Fibroblast of villous mesenchyme (primary cell): ENCODE measurements around the gene STAMBPL1. TPM values are rescaled to one million over a fixed set of nuclear protein-coding genes. Genes with fewer than 3 reads are reported as not detected.
A peak's percentile ranks its signal among the peaks of the same experiment; 100 is the strongest.

Experiments used
- DNase-seq: peaks from one replicate; pipeline ENCODE4 v3.0.0-alpha.2; 2010; ENCODE audit warnings: low read depth
- H3K4me3 ChIP-seq: 2 replicates; pipeline ENCODE4 v1.5.1; 2011; ENCODE audit warnings: low read depth, mild to moderate bottlenecking, low read length
- total RNA-seq: library from RNA; depleted of rRNA; stranded (reverse); fragments of >200 nt; gene quantifications from 2 replicates; pipeline ENCODE4 v1.2.3, GENCODE V29; 2012
- TF ChIP-seq, protein P1 (sequence below): IDR thresholded peaks from 2 replicates; pipeline ENCODE4 v1.5.1; 2012; ENCODE audit warnings: low read depth, mild to moderate bottlenecking, low read length; ENCODE audit not compliant: insufficient read depth

Gene STAMBPL1
- total RNA-seq, 1 donor = 98.9 TPM

GRCh38 chr10:88853155-88853881 lies 26.7 kb upstream of the STAMBPL1 start:
- H3K4me3 ChIP-seq = no peak overlapping the region
- DNase-seq = no peak
- TF ChIP-seq, protein P1, sequence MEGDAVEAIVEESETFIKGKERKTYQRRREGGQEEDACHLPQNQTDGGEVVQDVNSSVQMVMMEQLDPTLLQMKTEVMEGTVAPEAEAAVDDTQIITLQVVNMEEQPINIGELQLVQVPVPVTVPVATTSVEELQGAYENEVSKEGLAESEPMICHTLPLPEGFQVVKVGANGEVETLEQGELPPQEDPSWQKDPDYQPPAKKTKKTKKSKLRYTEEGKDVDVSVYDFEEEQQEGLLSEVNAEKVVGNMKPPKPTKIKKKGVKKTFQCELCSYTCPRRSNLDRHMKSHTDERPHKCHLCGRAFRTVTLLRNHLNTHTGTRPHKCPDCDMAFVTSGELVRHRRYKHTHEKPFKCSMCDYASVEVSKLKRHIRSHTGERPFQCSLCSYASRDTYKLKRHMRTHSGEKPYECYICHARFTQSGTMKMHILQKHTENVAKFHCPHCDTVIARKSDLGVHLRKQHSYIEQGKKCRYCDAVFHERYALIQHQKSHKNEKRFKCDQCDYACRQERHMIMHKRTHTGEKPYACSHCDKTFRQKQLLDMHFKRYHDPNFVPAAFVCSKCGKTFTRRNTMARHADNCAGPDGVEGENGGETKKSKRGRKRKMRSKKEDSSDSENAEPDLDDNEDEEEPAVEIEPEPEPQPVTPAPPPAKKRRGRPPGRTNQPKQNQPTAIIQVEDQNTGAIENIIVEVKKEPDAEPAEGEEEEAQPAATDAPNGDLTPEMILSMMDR = no peak

DNA sequence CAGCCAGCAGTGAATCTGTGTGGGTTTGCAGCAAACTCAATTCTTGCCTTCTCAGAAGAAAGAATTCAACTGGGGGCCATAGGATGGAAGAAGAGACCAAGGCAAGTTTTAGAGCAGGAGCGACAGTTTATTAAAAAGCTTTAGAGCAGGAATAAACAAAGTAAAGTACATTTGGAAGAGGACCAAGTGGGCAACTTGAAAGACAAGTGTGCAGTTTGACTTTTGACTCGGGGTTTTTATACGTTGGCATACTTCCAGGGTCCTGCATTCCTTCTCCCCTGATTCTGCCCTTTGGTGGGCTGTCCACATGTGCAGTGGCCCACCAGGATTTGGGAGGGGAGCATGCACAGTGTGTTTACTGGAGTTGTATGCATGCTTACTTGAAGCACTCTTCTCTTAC lies 25.4 kb upstream of the STAMBPL1 start:
- DNase-seq = no peak
- no peak overlapping the region for H3K4me3 ChIP-seq
- TF ChIP-seq, protein P1 = no peak

DNA sequence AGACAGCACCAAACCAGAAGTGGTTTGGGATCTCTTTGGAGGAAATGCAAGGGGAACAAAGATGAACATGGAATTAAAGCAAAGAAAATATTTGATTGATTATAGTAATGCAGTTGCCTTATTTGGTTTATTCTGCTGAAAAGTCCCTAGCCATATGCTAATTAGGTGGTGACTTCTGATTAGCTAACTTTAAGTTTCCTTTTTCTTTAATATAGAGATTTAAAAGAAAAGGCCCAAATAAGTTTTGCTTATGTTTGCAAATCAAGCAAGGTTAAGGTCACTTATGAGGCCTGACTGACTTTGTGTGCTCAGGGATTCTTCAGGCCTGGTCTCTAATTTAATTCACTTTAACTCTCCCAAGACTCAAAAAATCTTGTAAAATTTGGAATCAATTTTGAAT lies 22.2 kb upstream of the STAMBPL1 start:
- no peak for DNase-seq
- H3K4me3 ChIP-seq = no peak overlapping the region
- TF ChIP-seq, protein P1 = no peak

DNA sequence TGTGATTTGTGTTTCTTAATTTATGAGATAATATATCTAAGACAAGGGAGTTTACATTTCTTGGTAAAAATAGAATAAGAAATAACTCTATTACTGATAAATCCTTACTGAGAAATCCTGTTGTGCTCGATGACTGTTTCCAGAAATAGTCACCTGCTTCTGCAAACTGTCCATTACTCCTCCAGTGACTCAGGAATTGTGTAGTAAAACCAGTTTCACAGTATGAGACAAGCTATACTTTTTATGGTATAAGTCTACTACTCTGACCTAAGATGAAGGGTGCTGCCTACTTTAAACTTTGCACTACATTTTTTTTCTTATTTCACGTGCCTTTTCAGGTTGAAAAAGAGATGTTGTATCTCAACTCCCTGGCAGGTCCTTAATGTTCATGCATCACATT lies 21.6 kb upstream of the STAMBPL1 start:
- TF ChIP-seq, protein P1 = no peak
- no peak overlapping the region for H3K4me3 ChIP-seq
- no peak for DNase-seq

- TF ChIP-seq, protein P1 = no peak
- no peak for DNase-seq
- H3K4me3 ChIP-seq = no peak overlapping the region
Observed at GRCh38 chr10:88861036-88861435, 19.0 kb upstream of the STAMBPL1 start.

DNA sequence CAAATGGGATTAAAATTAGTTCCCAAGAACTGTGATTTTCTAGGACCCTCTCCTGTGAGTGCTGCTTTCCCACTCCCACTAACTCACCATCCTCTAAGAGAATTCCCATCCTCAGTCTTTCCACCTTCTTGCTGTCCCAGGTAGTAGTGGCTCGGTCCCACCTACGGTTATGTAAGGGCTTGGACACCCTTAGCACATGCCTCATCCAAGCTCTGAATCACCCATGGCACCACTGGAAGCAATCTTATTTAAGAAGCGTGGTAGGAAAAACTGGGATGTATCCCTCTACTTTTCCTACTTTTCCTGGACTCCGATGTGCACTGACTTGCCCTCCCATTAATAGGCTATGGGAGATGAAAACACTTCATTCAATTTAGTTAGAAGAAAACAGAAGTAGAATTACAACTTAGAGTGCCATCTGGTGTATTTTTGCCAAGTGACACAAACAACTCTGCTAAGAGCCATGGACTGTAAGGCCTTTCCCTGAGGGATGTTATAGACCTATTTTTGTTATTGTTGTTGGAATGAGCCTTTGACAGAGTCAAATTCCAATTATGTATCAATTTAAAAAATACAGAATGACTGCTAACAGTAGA lies 14.7 kb upstream of the STAMBPL1 start:
- H3K4me3 ChIP-seq = no peak overlapping the region
- DNase-seq = no peak
- TF ChIP-seq, protein P1 = peak; percentile 18
